GM19193 (cell line): Measurements from ENCODE around the gene GLI3.

Source experiments
- POLR2A ChIP-seq: IDR thresholded peaks from 4 replicates; pipeline ENCODE4 v1.6.1; 2011; ENCODE audit not compliant: insufficient read depth, insufficient read length; ENCODE audit errors: extremely low read depth

Gene GLI3

DNA sequence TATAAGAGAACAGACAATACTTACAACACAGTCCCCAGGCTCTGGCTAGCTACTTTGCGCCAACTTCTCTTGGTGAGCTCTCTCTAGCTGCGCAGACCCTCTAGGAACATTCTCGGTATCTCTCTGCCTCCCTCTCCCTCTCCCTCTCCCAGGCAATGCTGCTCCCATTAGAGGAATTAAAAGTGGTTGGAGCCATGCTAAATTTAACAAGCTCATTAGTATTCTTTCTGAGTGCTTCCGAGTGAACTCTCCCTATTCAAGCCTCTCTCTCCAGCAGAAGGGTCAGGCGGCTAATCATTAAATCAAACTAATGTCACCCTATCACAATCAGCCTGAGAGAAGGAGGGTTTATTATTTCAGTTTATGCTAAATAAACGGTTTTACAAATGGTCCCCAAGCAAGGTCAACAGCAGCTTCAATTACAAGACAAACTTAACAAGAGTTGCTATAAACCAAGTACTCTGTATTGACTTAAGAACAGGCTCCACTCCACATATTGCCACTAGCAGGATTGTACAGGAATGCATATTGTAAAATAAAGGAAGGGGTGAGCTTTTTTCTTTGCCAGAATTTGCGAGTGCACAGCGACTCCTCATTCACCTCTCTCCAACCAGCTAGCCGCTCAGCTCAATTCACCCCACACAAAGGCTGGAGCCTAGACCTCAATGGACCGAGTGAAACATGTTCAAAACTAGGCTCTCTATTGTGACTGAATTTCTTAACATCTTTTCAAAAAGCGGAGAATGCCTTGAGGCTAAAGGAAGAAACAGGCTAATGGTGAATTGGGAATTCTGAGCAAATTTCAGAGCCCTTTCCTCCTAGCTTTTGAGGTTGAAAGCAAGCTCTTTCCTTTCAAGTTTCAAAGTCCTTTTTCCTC, 84.4 kb downstream of the GLI3 start:
- TF ChIP-seq POLR2A = no peak

- TF ChIP-seq POLR2A = no peak
Observed at GRCh38 chr7:42151309-42151708, 85.7 kb downstream of the GLI3 start.

DNA sequence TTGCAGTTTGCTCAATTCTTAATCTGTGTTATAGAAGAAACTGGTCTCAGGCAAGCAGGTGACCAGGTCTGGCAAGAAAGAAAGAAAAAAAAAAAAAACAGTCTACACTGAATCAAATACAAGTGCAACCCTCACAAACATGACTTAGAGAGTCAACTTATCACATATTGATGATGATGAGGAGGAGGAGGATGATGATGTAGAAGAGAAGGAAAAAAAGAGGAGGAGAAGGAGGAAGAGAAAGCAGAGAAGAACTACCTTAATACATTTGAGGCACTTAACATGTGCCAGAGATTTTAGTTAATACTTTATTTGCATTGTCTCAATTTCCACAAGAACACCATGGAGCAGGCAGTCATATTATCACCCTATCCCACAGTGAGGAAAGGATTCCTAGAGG, 91.5 kb downstream of the GLI3 start:
- no peak for TF ChIP-seq POLR2A

DNA sequence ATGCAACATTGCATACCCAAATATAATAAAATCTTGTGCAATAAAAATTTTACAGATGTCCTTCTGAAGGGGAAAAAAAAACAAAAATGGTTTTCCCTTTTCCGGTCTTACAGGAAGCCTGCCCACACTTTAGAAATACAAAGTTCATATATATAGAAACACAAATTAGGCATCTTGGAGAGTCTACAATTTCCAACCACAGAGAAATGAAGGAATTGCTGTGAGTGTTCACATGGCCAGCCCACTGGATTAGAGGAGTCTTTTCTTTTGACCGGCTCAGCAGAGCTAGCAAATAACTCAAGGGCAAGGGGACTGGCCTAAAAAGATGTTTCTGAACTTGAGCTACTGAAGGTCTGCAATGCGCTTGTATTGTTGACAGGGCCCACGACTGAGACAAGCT, 92.4 kb downstream of the GLI3 start:
- TF ChIP-seq POLR2A = no peak

DNA sequence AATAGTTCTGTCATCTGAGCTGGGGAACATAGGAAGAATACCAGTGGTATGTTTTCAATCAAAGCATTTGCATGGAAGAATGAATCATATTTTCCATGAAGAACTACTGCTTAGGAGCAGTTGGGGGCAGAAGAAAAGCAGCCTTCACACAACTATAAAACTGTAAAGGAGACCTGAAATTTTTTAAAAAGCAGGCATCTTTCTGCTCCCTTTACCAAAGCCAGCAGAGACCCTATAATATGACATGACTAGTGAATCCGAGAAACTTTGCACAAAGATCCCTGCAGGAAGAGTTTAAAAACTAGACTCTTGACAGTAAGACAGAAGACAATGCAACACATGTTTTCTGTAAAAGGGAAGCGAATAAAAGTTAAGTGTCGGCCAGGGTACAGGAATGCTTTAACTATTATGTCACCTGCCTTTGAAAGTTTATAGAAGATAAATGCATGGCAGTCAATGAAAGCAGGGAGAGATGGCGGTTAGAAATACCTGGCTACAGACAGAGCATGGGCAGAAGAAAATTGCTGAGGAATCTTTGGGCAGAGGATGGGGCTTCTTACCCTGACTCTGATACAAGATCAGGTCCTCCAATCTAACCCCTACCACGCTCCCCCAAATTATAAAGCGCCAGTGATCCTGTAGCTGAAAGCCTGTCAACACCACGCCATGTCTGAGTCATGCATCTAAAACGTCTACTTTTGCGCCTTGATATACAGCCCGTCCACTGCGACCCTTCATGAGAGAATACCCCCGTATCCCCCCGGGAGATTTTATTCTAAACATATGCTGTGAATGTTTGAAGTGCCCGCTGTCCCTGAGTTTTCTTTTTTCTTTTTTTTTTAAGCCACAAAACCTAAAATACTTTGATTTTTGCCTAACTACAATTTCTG, 93.1 kb downstream of the GLI3 start:
- no peak for TF ChIP-seq POLR2A

DNA sequence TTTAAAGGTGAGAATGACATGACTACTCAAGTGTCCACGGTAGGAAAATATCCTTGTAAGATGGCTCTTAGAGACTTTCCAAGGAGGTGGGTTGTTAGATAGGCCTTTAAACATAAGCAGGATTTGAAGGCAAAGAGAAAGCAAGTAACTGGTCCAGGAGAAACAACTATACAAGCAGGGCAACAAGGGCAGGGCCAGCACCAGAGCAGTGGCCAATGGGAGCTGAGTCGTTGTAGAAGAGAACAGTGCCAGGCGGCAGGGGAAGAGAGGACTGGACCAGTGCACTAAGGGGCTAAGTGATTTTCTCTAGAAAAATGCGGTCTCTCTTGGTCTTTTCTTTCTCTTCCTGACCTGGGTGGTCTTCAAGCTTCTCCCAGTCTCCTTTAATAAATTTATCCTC, 94.9 kb downstream of the GLI3 start:
- TF ChIP-seq POLR2A = no peak

GRCh38 chr7:42139751-42140150, 97.3 kb downstream of the GLI3 start:
- TF ChIP-seq POLR2A = no peak

GRCh38 chr7:42138691-42139090, 98.3 kb downstream of the GLI3 start:
- TF ChIP-seq POLR2A = no peak

- TF ChIP-seq POLR2A = no peak
Observed at GRCh38 chr7:42137941-42138340, 99.1 kb downstream of the GLI3 start.

DNA sequence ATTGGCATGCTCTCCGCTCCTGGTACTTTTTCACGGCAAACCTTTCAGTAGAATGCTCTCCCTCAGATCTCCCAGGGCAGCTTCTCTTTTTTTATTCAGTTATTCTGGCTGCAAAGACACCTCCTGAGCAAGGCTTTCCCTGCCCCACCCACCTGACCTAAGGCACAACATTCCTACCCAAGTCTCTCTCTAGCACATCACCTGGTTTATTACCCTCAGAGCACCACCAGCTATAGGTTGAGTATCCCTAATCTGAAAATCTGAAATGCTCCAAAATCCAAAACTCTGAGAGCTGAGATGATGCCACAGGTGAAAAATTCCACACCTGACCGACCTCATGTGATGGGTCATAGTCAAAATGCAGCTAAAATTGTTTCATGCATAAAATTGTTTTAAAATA, 99.6 kb downstream of the GLI3 start:
- no peak for TF ChIP-seq POLR2A

DNA sequence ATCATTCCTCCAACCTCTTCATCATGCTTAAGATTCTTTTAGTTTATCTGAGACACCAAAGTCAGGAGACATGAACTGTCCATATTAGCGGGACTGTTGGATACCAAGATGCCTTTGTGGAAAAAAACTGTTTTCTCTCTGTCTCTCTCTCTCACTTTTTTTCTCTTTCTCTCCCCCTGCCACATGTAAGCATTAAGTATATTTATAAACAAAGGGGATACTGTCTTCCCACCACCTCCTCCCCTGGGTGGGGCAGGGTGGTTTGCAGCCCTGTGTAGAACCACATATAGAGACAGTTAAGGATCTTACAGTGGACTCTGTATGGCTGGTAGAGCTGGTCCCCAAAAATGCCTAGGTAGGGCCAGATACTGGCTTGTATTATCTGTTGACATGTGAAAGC, 101.3 kb downstream of the GLI3 start:
- TF ChIP-seq POLR2A = no peak

DNA sequence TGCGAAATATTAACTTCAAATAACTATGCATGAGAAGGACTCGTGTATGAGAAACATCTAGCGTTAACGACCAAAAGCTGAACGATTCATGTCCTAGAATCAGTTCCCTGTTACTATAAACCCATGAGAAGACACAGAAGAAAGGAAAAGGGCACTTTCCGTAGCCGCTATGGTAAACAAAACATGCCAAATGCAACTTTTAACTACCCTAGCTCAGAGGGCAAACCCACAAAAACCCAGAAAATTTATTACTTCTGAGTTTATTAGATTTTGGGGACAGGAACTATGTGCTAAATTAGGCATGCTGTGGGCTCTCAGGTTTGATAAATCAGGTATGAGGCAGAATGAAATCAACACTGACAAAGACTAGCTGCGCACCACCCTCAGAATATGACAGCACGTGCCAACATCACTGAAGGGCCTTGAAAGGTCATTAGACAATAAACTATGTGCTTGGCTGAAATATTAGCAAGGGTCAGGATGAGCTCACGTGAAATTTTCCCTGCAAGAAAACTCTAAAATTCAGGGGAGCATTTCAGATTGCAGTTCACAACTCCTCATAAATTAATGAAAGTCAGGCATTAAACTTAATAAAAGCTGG, 102.6 kb downstream of the GLI3 start:
- no peak for TF ChIP-seq POLR2A

GRCh38 chr7:42133321-42133720, 103.7 kb downstream of the GLI3 start:
- no peak for TF ChIP-seq POLR2A

DNA sequence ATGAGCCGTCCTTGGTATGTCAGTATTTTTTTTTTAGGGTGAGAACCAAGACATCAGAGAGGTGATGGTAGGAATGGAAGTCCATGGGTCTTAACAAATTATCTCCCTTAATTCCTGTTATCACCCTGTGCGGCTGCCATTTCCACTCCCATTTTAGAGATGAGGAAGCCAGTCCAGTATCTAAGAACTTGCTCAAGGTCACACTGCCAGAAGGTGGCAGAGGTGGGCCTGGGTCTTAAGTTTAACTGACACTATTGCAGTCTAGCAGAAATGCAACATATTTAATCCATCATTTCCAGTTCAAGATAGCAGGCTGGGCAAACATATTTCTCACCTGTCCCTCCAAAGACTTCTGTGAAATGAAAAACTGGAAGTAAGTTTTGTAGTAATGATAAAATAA, 108.3 kb downstream of the GLI3 start:
- no peak for TF ChIP-seq POLR2A

DNA sequence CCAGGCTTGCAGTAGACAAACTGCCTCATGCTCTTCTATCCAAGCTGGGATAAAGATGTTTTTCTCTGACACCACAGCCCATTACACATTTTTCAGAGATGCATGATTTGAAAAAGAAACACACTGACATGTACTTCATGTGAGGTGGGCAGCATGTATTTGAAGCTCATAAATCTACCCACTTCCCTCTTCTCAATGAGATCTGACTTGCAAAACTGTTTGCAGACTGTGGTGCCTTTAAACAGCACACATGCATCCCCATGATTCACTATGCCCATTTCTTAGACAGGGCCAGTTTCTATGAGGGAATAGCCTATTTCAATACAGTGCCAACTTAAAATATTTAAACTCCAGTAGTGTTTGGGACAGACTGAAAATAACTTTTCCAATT, 109.8 kb downstream of the GLI3 start:
- no peak for TF ChIP-seq POLR2A
